ENCODE measurements around the gene VPS13C. TPM values are rescaled to one million over a fixed set of nuclear protein-coding genes. Genes with fewer than 3 reads are reported as not detected.

Gene VPS13C
- total RNA-seq, 2 donors from 2014 or later: 28.7 to 47.2 TPM

GRCh38 chr15:61906961-61907752 lies 153.1 kb downstream of the VPS13C start:
- no peak for TF ChIP-seq CTCF (conservative IDR thresholded peaks at IDR 0.05)
- H3K27me3 ChIP-seq (ENCODE audit: control insufficient read depth, insufficient read depth, low read length, poor library complexity, severe bottlenecking): no peaks in the 10 kb centered on the region
- no peak overlapping the region for H3K27ac ChIP-seq (ENCODE audit: low read depth, low read length)
- DNase-seq: no peak
- Mint-ChIP-seq H3K4me3 (no peak overlapping the region), H3K27ac (no peak overlapping the region), H3K36me3 (ENCODE audit: low read depth) (peaks cover 27% of the 10 kb centered on the region), H3K9me3 (peaks cover 10% of the 10 kb centered on the region), H3K27me3 (ENCODE audit: insufficient read depth) (no peaks in the 10 kb centered on the region), H3K4me1 (peaks cover 3% of the 10 kb centered on the region)
- H3K4me3 ChIP-seq (ENCODE audit: low read length): no peak overlapping the region
- no peaks in the 10 kb centered on the region for H3K9me3 ChIP-seq (ENCODE audit: control insufficient read depth, low read length)
- H3K4me1 ChIP-seq (ENCODE audit: control insufficient read depth, insufficient read depth, low read length): no peaks in the 10 kb centered on the region
- 88 to 96% methylated on average over 3 to 4 of the region's 4 CpGs for WGBS, 2 experiments (ENCODE audit: insufficient coverage in 1 of 2, insufficient read length in 1 of 2)
- no peak overlapping the region for H3K9ac ChIP-seq (ENCODE audit: extremely low read depth, low read length, poor library complexity, severe bottlenecking)
- H3K36me3 ChIP-seq (ENCODE audit: control insufficient read depth, insufficient read depth, low read length): peaks cover 15% of the 10 kb centered on the region

DNA sequence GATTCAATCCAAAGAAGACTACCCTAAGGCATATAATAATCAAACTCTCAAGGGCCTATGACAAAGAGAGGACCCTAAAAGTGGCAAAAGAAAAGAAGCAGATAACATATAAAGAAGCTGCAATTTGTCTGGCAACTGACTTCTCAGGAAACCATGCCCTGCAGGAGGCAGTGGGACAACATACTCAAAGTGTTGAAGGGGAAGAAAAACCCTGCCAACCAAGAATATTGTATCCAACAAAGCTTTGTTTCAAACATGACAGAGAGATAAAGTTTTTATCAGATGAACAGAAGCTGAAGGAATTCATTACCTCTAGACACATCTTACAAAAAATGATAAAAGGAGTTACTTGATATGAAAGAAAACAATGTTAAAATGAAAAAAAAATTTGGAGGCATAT lies 167.1 kb downstream of the VPS13C start:
- no peak overlapping the region for H3K4me3 Mint-ChIP-seq
- no peak overlapping the region for H3K27ac ChIP-seq (ENCODE audit: low read depth, low read length)
- H3K4me1 ChIP-seq (ENCODE audit: control insufficient read depth, insufficient read depth, low read length): no peaks in the 10 kb centered on the region
- peaks cover 10% of the 10 kb centered on the region for H3K36me3 ChIP-seq (ENCODE audit: control insufficient read depth, insufficient read depth, low read length)
- H3K27me3 ChIP-seq (ENCODE audit: control insufficient read depth, insufficient read depth, low read length, poor library complexity, severe bottlenecking): no peaks in the 10 kb centered on the region
- peaks cover 60% of the 10 kb centered on the region for H3K36me3 Mint-ChIP-seq (ENCODE audit: low read depth)
- peaks cover 45% of the 10 kb centered on the region for H3K9me3 Mint-ChIP-seq
- H3K9ac ChIP-seq (ENCODE audit: extremely low read depth, low read length, poor library complexity, severe bottlenecking): no peak overlapping the region
- H3K9me3 ChIP-seq (ENCODE audit: control insufficient read depth, low read length): peaks cover 39% of the 10 kb centered on the region
- no peak overlapping the region for H3K4me3 ChIP-seq (ENCODE audit: low read length)
- no peak overlapping the region for H3K27ac Mint-ChIP-seq
- no peak for TF ChIP-seq CTCF (conservative IDR thresholded peaks at IDR 0.05)
- DNase-seq: no peak
- H3K27me3 Mint-ChIP-seq (ENCODE audit: insufficient read depth): no peaks in the 10 kb centered on the region
- no peaks in the 10 kb centered on the region for H3K4me1 Mint-ChIP-seq

GRCh38 chr15:61892140-61892539 lies 168.1 kb downstream of the VPS13C start:
- peaks cover 10% of the 10 kb centered on the region for H3K36me3 ChIP-seq (ENCODE audit: control insufficient read depth, insufficient read depth, low read length)
- TF ChIP-seq CTCF (conservative IDR thresholded peaks at IDR 0.05): peak; percentile 45
- Mint-ChIP-seq H3K27me3 (ENCODE audit: insufficient read depth) (no peaks in the 10 kb centered on the region), H3K4me3 (no peak overlapping the region), H3K9me3 (peaks cover 39% of the 10 kb centered on the region), H3K36me3 (ENCODE audit: low read depth) (peaks cover 53% of the 10 kb centered on the region), H3K27ac (no peak overlapping the region), H3K4me1 (no peaks in the 10 kb centered on the region)
- peaks cover 39% of the 10 kb centered on the region for H3K9me3 ChIP-seq (ENCODE audit: control insufficient read depth, low read length)
- no peak overlapping the region for H3K27ac ChIP-seq (ENCODE audit: low read depth, low read length)
- no peak overlapping the region for H3K4me3 ChIP-seq (ENCODE audit: low read length)
- H3K4me1 ChIP-seq (ENCODE audit: control insufficient read depth, insufficient read depth, low read length): no peaks in the 10 kb centered on the region
- 71 to 77% methylated on average over 1 of the region's 1 CpG for WGBS, 2 experiments (ENCODE audit: insufficient coverage in 1 of 2, insufficient read length in 1 of 2)
- H3K9ac ChIP-seq (ENCODE audit: extremely low read depth, low read length, poor library complexity, severe bottlenecking): no peak overlapping the region
- no peaks in the 10 kb centered on the region for H3K27me3 ChIP-seq (ENCODE audit: control insufficient read depth, insufficient read depth, low read length, poor library complexity, severe bottlenecking)
- DNase-seq: peak; percentile 55
